ENCODE data around the gene RELCH.

RELCH gene

DNA sequence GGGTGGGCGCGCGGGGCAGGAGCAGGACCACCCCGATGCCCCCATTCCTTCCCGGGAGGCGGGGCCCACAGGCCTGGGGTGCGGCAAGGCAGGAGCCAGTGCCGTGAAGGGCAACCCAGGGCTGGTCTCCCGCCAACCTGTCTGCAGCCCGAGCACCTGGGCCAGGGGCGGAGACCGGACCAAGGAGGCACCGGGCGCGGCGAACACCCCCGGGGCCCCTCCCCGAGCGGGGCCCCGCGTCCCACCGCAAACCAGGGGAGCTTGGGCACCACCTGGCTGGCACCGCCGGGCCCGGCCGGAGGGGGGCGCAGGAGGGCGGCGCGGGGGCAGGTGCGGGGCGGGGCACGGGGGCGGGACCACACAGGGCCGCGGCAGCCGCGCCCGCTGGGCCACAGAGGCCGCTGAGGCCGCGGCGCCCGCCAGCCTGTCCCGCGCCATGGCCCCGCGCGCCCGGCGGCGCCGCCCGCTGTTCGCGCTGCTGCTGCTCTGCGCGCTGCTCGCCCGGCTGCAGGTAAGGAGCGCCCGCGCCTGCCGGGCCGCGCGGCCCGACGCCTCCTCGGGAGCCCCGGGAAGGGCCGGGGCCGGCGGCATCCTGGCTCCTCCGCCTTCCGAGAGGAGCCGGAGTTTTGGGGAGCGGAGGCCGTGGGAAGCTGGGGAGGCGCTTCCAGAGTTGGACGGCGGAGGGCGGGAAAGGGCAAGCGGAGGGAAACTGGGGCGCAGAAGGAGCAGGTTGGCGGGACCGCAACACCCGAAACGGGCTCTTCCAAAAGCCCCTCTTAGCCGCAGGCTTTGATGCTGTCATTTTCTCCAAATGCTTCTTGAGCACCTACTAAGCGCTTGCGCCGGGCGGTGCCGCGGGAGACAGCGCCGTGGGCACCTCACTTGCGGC is 138.1 kb downstream of the RELCH start, which contains the start of gene TNFRSF11A:
TSS of gene TNFRSF11A (plus strand) at position 394 of the 889 bp plus-strand sequence. CDS start at position 437, 43 bp downstream.
- DNase-seq = peak; percentile 88

DNA sequence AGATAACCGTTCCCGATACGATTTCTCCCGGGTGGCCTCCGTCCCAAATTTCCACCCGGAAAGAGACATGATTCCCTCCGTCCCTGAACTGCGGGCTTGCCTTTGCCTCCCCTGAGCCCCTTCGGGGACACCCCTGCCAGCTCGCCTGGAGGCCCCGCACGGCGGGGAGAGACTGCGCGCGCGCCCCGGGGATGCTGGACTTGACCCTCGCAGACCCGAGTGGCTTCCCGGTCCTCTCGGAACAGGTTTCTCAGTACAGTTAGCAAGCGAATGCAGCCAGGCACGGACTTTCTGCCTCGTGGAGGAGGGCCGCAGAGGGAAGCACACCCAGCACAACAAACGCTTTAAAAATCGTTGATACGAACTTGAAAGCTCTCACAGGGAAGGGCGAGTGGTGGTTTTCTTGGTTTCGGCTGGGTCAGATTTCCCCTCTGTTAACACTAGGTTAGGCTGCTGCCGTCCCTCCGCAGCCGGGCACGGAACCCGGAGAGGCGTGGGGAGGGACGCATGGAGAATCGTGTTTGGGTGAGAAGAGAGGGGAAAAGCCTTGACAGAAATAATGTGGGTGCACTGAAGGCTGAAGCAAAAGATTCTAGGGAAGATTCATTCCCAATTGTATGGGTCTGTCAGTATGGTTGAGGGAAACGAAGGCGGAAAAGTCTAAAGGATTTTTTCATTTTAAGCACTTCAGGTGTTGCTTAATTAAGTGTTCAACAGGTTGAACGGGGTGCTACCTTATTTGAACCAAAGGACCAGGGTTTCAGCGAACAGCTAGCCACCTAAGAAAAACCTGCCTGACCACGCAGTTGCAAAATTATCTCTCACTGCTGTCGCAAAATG is 139.0 kb downstream of the RELCH start:
- peak; percentile 69 for DNase-seq

DNA sequence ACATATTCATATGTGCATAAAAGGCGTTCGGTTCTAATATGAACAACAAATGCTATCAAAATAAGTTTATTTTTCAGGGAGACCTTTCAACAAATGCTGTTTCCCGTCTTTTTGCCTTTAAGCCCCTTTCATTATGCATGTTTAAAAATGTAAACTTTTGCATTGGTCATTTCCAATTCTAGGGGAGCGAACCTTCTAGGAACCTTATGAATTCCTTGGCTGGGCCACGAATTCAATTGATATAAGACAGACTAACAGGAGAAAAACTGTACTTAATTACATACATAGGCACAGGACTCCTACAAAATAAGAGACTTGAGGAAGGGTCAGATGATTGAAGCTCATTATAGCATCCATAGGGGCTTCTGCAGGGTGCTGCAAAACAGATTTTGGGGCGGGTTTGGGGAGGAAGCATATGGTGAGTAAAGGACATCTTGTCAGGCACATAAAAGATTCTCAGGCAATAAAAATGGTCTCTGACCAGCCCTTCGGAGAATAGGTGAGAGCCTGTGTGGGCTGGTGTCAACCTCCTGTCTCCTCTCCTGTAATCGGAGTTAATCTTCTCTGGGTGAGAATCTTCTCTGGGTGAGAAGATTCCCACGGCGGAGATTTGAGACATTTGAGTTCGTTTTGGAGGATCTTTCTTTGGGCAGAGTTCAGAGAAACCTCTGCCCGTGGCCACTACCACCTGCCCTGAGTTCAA is 139.7 kb downstream of the RELCH start:
- DNase-seq = no peak

DNA sequence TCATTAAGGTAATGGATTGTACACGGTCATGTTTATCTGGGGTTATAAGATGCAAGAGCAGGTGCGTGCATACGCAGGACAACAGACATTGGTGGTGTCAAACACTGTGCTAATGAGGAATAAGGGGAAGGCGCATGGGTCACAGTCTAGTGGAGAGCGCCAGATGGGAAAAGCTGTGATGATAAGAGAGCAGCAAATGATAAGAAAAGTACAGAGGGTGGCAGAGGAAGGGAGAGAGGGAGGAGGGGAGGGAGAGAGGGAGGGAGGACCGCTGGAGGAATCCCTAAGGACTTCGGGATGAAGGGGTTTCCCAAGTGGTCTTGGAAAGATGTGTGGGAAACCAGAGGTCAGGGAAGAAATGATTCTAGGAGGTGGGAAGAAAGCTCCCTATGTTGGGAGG is 140.9 kb downstream of the RELCH start:
- no peak for DNase-seq

DNA sequence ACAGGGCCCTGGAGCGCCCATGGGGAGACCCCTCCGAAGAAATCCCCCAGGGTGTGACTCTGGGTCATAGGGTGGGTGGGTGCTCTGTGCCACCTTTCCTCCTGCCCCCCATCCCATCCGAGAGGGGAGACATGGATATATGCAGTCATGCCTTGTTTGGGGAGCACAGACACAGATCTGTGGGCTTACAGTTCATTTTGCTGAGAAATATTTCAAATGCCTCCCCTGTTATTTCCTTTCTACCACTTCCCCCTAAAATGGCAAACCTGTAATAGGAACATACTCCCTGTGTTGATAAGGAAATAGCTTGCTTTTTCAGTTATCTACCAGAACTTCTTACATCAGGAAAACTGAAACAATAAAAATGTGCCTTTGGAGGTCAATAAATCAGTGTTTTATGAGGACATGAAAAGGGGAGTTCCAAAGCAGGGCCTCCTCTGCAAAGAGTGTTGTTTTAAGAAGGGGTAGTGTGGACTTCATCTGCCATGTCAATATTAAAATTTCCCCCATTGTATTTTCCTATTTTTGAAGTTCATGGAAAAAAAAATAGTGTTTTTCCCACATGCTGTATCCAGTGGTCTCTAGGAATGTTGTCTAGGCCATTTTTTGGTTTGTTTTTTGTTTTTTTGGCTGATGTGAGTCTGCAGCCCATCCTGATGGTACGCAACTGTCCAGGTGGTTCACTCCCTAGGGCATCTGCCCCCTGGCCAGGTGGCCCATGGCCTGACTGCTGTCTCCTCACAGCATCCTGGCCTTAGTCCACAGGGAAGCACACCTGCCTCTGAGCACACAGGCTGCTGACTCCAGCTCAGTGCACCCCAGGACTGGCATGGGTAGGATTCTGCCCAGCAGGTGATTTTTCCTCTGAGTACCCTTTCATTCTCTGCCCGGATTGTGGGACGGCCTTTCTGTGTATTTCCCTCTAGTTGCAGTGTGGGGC is 141.8 kb downstream of the RELCH start:
- no peak for DNase-seq

DNA sequence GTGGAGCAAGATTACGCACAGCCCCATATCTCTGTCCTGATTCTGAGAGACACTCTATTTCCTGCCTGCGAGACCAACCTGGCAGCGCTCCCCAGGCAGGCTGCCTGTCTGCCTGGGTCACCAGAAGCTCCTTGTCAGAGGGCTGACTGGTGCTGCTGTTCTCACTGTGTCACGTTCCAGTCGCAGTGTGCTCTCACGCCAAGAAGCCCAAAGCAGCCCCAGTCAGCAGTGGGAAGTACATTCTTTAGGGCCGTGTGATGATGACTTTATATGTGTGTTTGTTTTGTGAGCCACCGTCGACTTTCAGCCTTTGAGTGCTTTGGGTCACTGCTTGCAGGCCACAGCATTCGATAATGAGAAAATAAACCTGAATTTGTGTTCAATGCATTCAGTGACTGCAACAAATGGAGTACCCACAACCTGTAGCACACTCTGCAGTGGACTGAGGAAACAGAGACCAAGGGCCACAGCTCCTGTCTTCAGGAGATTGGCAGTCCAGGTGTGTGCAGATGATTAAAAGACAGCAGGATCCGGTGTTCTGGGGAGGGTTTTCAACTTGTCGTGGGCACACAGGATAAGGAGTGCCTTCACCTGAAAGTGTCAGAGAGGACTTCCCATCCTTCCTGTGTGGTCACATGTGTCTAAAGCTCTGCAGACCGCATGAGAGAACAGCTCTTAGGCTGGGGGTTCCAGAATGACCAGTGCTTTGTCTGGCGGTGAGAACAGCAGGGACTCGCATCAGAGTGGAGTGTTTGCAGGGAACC is 142.8 kb downstream of the RELCH start:
- DNase-seq = peak; percentile 71

DNA sequence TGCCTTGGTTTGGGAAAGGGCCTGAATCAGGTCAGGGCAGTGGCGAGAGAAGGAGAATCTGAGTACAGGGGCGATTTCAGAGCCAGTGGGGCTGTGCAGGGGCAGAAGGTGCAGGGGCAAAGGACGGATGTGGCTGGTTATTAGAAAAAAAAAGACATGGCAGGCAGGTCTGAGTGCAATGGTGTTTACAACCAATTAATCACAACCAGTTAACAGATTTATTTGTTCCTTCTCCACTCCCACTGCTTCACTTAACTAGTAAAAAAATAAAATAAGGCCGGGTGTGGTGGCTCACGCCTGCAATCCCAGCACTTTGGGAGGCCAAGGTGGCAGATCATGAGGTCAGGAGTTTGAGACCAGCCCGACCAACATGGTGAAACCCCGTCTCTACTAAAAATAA is 143.6 kb downstream of the RELCH start:
- DNase-seq = no peak

DNA sequence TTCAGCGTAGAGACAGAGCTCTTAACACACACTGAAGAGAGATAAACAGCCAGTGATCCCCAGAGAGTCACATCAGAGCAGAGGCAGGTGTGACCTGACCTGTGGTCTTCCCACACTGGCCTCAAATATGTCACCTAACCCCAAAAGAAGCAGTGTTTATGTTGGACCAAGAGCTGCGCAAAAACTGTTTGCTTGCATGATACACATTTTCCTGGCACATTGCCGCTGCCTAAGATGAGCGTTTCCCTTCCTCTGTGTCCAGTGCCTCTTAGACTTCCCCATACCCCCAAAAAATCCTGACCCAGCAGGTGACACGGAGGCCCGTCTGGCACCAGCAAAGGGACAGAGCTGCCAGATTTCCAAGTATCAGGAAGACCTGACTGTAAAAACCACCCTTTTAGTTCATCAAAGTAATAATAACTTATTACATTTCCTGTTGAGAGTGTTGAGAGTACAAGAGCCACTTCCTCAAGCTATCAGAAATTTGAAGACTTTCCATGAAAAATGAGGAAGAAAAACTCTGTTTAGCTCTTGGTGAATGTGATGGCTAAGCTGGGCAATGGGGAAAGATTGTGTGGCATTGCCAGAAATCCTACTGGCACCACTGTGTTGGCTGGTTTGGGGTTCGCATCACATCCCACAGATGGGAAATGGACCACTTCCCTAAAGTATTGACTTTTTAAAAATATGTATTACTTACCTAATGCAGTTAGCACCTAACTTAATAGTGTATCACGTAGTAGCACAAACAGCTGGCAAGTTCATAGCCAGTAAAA is 144.7 kb downstream of the RELCH start:
- no peak for DNase-seq

DNA sequence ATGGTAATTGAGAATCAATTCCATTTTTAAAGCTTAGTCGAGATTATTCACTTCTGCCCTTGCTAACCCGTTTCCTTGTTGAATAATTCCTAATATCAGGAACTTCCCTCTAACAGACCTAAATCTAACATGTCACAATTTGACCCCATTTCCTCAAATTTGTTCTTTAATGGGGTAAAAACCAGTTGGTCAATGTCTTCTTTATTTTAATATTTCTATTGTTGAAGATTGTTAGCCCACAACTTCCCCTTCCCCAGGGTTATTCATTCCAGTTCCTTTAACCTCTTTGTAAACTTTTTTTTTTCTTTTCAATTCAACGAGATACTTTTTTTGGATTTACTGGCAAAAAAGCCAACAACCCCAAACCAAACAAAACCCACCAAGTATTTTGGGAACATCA is 145.4 kb downstream of the RELCH start:
- DNase-seq = no peak

DNA sequence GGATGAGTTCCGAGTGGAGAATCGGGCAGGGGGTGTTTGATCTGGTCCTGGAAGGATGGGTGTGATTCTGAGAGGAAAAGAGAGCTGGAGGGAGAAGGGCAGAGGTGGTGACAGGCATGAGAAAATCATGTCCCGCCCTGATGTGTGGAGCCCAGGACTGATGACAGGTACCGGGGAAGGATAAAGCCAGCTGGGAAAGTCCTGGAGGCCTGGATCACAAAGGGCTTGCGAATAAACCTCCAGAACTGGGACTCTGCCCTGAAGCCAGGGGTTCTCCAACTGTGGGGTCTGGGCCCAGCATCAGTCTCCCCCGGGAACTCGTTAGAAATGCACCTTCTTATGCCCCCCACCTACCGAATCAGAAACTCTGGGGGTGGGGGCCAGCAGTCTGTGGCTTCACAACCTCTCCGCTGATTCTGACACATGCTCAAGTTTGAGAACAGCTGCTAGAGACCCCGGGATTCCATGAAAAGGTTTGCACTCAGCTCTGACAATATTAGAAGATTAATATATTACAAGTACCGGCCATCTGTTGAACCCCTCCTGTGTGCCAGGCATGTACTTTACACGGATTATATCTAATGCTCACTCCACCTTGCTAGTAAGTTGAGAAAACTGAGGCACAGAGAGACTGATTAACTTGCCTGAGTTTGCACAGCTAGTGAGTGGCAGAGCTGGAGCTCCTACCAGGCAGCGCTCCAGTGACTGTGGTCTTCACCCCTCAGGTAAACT is 146.1 kb downstream of the RELCH start:
- no peak for DNase-seq

DNA sequence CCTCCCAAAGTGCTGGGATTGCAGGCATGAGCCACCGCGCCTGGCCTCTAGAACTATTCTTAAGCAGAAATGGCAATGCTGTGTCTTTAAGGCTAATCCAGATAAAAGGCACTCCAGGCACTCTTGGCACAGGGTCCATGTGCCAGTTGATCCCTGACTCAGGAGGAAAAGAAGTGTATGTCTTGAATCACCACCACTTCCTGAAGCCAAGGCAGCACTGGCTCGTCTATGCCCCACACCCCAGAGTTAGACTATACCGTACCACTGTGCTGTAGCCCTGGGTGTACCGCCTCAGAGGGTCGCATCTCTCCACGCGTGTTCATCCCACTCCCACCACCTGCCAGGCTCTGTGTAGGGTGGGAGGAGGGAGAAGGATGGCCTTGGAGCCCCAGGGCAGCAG is 147.1 kb downstream of the RELCH start:
- no peak for DNase-seq

DNA sequence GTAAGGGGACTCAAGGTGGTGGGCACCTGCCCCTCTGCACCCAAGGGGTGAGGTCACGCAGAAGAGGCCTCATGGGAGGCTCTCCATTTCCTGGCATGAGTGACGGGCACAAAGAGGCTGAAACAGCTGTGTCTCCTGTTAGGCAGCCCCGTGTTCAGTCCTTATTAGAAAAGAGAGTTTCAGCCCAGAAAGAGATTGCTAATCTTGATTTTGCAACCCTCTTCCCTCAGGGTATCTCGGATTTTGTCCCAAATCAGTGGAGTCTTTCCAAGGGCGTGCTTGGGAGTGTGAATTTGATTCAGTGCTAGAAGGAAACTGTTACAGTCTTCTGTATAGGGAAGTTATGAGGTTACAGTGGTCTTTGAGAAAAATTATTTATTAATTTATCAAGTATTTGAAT is 148.4 kb downstream of the RELCH start:
- no peak for DNase-seq

DNA sequence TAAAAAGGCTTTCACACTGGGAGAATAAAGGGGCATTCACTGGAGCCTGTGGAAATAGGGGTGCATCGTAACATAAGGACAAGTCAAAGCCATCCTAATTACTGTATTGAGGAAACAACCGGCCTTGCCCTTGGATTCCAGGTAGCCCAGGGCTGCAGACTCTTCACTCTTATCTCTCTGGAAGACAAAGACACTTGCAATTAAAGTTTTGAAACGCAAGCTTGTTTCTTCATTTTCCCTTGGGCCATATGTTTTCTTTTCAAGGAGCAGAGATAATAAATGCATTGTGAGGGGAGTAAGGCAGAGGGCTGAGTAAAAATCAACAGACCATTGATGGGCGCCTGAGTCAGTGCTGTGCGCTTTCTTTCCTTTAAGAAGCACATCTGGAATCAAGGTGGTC is 149.6 kb downstream of the RELCH start:
- no peak for DNase-seq

DNA sequence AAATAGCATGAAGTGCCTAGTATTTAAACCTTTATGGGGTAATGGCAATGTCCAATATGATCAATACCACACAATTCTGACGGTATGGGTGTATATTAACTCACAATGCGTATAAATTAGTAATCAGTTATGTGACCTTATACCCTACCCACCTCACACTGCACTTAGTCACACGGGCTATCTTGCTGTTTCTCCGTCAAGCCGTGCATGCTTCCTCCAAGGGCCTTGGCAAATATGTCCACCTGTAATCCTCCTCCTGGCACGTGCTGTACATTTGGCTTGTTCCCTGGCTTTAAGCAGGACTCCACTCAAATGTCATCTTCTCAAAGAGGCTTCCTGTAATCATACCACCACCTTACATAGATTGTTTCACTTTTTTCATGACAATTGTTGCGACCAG is 150.3 kb downstream of the RELCH start:
- no peak for DNase-seq

DNA sequence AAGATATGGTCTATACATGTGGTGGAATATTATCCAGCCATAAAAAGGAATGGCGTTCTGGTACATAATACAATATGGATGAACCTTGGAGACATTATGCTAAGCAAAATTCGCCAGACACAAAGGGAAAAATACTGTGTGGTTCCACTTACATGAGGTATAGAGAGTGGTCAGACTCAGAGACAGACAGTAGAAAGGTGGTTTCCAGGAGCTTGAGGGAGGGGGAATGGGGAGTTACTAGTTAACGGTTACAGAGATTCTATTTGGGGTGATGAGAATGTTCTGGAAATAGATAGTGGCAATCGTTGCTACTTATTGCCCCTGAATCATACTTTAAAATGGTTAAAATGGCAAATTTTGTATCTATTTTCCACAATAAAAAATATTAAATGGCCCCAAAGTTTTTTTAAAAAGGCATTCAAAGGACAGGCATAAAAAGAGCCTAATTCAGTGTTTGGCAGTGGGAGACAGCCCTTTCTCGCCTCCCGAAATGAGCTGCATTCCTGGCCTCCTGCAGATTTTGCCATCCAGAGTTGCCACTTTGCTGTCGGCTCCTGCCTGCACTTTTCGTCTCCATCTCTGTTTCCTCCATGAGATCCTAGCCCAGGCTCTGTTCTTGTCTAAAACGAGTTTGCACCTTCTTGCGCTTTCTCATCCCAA is 151.5 kb downstream of the RELCH start:
- DNase-seq = no peak

DNA sequence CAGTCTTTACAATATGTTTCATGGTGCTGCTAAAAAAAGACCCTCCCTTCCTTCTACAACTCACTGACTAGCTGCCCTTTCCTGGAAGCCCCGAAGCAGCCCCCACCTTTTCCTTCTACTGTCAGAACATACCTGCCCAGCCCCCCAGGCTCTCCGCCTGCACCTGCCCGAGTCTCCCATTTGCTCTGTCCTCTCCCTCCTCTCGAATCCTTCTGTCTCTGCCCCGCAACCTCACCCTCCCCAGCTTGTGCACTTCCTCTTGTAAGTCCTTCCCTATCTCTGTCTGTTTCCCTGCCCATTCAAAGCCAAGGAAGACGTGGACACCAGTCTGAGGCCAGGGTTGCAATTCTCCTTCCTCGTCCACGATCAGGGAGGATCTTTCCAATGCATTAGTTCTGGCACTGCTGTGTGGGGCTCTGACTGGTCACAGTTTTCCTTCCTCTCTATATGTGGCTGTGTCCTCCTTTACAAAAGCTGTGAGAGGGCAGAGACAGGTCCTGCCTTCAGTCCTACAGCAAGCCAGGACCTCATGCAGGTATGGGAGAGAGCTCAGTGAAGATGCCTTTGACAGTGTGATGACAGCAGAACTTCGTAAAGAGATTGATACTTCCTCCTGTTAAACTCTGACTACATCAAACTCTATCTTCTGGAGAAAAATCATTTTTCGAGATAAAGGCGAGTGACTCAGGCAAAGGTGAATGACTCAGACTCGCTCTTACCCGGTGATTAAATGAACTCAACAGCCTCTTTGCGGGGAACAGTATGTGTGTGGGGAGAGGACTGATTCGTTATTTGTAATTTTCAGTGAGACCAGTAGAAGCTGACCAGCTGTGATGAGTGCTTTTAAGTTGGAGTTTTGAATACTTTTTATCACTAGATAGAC is 152.3 kb downstream of the RELCH start:
- DNase-seq = no peak

DNA sequence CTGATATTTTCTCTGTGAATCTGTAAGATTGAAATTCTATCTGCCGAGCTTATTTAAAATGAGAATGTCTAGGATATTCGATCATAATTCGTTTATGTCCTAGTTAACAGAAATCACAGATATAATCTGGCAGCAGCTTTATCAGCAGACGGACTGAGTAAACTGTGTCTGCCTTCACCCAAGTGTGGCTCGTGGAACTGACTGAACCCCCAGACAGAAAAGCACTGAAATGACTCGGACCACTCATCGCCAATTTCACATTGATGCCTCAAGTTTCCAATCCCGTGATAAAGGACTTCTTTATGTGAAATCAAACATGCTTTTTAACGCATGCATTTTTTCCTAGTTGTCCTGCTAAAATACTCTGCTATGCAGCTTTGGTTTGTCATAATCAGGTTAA is 153.9 kb downstream of the RELCH start:
- DNase-seq = no peak

DNA sequence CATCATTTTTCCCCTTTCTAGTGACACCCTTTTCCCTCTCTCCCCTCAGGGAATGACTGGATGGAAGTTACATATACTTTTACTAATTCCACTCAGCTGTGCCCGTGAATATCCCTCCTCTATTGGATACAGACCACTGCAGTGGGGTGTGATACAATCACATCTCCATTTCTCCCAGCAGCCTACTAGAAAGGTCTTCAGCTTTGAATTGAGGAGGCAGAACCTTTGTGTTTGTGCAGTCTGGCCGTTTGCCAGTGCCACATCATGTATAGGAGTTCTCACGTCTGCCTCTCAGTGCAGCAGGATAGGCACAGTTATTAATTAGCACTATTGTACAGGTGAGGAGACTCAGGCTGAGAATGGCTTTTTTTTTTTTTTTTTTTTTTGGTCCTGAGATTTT is 154.4 kb downstream of the RELCH start:
- no peak for DNase-seq

Data from activated effector memory CD4-positive, alpha-beta T cell treated with anti-CD3 and anti-CD28 coated beads, Interleukin-2, amount 50 U/mL, for 16 hours (primary cell).